ENCODE measurements around the gene ADRB1.

GRCh38 chr10:114087655-114088054 lies 44.0 kb downstream of the ADRB1 start:
- TF ChIP-seq EZH2phosphoT487 (IDR thresholded peaks at IDR 0.05; ENCODE audit: borderline replicate concordance, low read length) (no peak), CTCF (IDR thresholded peaks at IDR 0.05; ENCODE audit: low read depth, low read length, poor library complexity, severe bottlenecking) (no peak)

All from DOHH2 (cell line).